HFF-Myc (cell line): ENCODE results near the gene TGDS.

ENCODE experiments used
- DNase-seq: peaks from one replicate; pipeline ENCODE4 v3.0.0-alpha.2; 2011; ENCODE audit warnings: low read depth; ENCODE audit errors: extremely low read depth
- H3K4me3 ChIP-seq: replicated peaks from 2 replicates; pipeline ENCODE4 v1.5.1; 2011; ENCODE audit warnings: low read depth, mild to moderate bottlenecking, control low read depth, low read length
- TF ChIP-seq, protein P1 (sequence below): IDR thresholded peaks from 2 replicates; pipeline ENCODE4 v1.5.1; 2012; ENCODE audit warnings: mild to moderate bottlenecking, low read depth, low read length, control low read depth; ENCODE audit errors: missing control alignments

Gene TGDS

DNA sequence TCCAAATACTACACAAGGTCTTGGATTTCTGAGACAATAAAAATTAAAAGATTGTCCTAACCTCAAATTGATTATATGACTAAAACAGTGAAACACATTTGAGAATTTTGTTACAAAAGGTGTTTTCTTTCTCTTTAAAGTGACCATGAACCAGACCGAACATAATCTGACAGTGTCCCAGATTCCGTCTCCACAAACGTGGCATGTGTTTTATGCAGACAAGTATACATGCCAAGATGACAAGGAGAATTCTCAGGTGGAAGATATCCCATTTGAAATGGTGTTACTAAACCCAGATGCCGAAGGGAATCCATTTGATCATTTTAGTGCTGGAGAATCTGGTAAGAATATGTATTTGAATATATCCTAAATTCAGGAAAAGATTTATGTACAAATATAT lies 16.1 kb upstream of the TGDS start:
- H3K4me3 ChIP-seq, result no peak overlapping the region
- TF ChIP-seq, protein P1, sequence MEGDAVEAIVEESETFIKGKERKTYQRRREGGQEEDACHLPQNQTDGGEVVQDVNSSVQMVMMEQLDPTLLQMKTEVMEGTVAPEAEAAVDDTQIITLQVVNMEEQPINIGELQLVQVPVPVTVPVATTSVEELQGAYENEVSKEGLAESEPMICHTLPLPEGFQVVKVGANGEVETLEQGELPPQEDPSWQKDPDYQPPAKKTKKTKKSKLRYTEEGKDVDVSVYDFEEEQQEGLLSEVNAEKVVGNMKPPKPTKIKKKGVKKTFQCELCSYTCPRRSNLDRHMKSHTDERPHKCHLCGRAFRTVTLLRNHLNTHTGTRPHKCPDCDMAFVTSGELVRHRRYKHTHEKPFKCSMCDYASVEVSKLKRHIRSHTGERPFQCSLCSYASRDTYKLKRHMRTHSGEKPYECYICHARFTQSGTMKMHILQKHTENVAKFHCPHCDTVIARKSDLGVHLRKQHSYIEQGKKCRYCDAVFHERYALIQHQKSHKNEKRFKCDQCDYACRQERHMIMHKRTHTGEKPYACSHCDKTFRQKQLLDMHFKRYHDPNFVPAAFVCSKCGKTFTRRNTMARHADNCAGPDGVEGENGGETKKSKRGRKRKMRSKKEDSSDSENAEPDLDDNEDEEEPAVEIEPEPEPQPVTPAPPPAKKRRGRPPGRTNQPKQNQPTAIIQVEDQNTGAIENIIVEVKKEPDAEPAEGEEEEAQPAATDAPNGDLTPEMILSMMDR, result no peak
- no peak for DNase-seq

DNA sequence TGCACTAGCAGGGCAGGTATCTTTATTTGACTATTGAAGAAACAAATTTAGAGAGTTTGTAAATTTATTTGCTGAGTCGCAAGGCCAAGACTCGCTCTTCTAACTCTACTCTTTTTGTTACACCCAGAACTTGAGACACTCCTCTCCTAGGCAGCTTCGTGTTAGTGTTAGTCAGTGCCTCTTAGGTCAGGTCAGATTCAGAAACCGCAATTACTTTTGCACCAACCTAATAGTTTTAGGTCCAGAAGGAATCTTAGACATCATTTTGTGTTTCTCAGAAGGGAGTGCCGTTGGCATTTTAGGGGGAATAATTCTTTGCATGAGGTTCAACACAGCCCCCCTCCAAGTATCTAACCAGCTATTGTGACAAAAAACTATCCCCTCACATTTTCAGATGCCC lies 14.5 kb upstream of the TGDS start:
- DNase-seq, result no peak
- no peak overlapping the region for H3K4me3 ChIP-seq
- TF ChIP-seq, protein P1, result no peak

DNA sequence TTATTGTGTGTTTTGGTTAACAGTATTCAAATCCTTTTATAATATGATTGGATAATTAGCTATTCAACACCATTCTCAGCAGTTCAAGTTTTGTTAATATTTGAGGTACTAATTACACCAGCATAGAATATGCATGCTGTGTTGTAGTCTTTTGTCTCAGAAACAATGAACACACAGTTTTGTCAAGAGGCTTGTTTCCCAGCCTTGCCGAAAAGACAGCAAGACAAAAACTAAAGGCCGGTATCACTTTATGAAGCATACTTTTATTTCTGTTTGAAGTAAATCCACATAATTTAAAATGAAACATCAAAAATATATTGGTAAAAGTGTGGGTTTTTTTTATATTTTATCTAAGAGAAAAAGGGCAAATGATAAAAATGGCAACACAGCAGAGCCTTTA lies 13.2 kb upstream of the TGDS start:
- no peak for DNase-seq
- H3K4me3 ChIP-seq, result no peak overlapping the region
- TF ChIP-seq, protein P1, result no peak

DNA sequence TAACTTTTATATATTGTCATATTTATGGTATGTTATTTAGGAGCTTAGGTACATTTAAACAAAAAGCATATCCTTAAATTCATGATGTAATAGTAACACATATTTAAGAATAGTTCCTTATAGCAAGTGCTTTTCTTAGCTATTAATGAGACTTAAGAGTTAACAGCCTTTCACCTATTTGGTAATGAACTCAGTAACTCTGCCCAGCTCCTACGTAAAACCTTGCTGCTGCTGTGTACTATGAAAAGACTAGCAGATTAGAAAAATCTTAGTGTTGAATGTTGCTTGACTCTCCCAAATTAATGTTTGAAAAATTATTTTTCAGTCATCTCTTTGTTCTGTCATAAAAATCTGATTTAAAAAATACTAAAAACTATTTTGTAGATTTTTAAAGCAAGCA lies 12.6 kb upstream of the TGDS start:
- no peak overlapping the region for H3K4me3 ChIP-seq
- TF ChIP-seq, protein P1, result no peak
- DNase-seq, result no peak

DNA sequence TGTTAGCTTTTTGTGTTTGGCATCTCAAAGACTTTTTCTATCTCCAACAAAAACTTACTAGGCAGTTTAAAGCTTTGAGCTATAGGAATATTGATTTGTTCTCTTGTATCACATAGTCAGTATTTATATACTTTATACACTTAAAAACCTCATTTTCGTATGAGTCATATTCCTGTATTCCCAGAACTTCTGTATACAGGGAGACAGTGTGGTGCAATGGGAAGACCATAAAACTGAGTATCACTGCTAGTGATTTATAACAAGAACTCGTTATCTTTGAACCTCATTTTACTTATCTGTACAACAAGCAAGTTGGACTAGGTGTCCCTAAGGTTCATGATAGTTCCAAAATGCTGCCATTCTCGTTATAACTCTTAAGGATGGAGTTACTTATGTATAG lies 12.0 kb upstream of the TGDS start:
- TF ChIP-seq, protein P1, result no peak
- no peak overlapping the region for H3K4me3 ChIP-seq
- no peak for DNase-seq

DNA sequence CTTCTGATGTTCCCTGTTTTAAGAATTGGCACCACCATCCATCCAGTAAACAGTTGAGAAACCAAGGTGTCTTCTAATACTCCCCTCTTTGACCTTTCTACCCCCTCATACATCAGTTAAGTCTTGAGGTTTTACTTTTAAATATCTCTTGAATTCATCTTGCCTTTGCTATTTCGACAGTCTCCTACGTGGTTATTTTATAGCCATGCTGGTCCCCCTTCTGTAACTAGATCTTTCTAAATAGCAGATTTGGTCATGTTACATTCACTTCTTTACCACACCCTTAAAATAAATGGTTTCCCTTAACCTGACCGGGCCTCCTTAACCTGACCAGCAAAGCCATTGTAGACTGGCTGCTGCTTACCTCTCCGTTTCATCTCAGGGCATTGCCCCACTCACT lies 11.1 kb upstream of the TGDS start:
- no peak for DNase-seq
- TF ChIP-seq, protein P1, result no peak
- no peak overlapping the region for H3K4me3 ChIP-seq

DNA sequence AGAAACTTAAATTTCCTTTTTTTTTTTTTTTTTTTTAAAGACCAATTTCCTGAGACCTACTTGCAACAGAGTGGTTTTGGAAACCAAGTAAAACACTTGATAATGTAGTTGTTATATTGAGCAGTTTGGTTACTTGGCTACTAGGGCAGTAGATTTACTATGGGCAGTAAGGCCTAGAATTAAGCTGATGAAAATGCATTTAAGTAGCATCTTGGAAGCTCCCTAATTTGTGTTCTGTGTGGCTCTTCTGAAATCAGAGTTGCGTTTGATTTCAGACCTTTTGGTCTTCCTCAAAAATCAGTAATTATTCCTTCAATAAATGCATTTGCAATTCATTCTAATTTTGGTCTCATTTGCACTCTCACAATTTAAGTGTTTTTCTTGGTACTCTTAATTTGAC lies 6.5 kb upstream of the TGDS start:
- TF ChIP-seq, protein P1, result no peak
- DNase-seq, result no peak
- peak overlapping the region; percentile 69 for H3K4me3 ChIP-seq
